Measurements from ENCODE around the gene ZFAND6. TPM values are rescaled to one million over a fixed set of nuclear protein-coding genes. Genes with fewer than 3 reads are reported as not detected.

The ZFAND6 gene
- total RNA-seq, 3 donors from 2014 or later (not counting 1 experiment from before 2014, with no cell fraction given), result 145 to 150 (median 148) TPM

DNA sequence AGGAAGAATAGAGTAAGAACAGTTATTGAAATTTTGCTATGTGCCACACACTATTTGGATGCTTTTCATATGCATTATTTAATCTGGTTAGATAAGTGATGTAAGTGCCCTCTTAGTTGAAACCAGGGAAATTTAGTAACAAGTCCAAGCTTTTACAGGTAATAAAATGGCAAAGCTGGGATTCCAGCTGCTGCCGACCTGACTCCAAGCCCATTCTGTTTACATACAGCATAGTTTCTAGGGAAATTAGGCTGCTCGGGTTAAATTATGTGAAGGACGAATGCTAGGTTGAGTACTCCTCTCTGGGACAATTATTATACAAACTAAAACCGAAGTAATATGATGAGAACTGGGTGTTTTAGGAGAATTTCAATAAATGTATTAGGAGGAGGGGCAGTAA is 54.6 kb downstream of the ZFAND6 start:
- no peak overlapping the region for H3K4me3 ChIP-seq (ENCODE audit: low read length)
- H3K36me3 ChIP-seq (ENCODE audit: control insufficient read depth, insufficient read depth, low read length), result no peaks in the 10 kb centered on the region
- H3K27ac ChIP-seq (ENCODE audit: low read length), result no peak overlapping the region
- 100% methylated on average over 2 of the region's 4 CpGs for WGBS (ENCODE audit: insufficient coverage)
- no peaks in the 10 kb centered on the region for H3K9me3 Mint-ChIP-seq
- ATAC-seq (no peak), DNase-seq (no peak)
- intact Hi-C loops (cut with micrococcal nuclease), result no loop called here
- H3K4me3 Mint-ChIP-seq, result no peak overlapping the region
- H3K27ac Mint-ChIP-seq, result no peak overlapping the region
- H3K36me3 Mint-ChIP-seq, result no peaks in the 10 kb centered on the region
- H3K4me1 ChIP-seq (ENCODE audit: control insufficient read depth, insufficient read depth, low read length), result no peaks in the 10 kb centered on the region
- H3K27me3 ChIP-seq (ENCODE audit: control insufficient read depth, insufficient read depth, low read length), result no peaks in the 10 kb centered on the region
- TF ChIP-seq, protein P1, sequence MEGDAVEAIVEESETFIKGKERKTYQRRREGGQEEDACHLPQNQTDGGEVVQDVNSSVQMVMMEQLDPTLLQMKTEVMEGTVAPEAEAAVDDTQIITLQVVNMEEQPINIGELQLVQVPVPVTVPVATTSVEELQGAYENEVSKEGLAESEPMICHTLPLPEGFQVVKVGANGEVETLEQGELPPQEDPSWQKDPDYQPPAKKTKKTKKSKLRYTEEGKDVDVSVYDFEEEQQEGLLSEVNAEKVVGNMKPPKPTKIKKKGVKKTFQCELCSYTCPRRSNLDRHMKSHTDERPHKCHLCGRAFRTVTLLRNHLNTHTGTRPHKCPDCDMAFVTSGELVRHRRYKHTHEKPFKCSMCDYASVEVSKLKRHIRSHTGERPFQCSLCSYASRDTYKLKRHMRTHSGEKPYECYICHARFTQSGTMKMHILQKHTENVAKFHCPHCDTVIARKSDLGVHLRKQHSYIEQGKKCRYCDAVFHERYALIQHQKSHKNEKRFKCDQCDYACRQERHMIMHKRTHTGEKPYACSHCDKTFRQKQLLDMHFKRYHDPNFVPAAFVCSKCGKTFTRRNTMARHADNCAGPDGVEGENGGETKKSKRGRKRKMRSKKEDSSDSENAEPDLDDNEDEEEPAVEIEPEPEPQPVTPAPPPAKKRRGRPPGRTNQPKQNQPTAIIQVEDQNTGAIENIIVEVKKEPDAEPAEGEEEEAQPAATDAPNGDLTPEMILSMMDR (IDR thresholded peaks at IDR 0.05), result no peak
- H3K4me1 Mint-ChIP-seq, result peaks cover 42 to 48% of the 10 kb centered on the region in 2 donors
- H3K27me3 Mint-ChIP-seq (ENCODE audit: low read depth in 2 of 2), result no peaks in the 10 kb centered on the region
- H3K9me3 ChIP-seq (ENCODE audit: control insufficient read depth, insufficient read depth, low read length), result no peaks in the 10 kb centered on the region

DNA sequence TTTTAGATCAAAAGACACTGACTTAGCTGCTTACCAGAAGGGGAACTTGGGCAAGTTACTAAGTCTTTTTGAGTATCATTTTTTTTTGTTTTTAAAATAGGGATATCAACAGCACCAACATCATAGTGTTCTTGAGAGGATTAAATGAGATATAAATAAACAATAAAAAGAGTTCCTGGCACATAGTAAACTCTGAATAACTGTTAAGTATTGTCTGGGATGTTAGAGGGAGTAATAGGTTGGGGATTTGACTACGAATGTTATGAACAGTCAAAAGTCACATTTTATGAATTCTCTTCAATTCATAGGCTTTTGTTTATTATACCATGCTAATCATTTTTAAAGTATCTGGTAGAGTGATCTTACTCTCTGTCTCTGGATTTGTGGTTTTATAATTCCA is 55.5 kb downstream of the ZFAND6 start:
- peak overlapping the region in 1 of 2 donors; percentile 34 for H3K27ac Mint-ChIP-seq
- H3K4me3 Mint-ChIP-seq, result no peak overlapping the region
- TF ChIP-seq, protein P1 (IDR thresholded peaks at IDR 0.05), result no peak
- no peaks in the 10 kb centered on the region for H3K36me3 Mint-ChIP-seq
- Histone ChIP-seq H3K4me3 (ENCODE audit: low read length) (no peak overlapping the region), H3K36me3 (ENCODE audit: control insufficient read depth, insufficient read depth, low read length) (no peaks in the 10 kb centered on the region), H3K9me3 (ENCODE audit: control insufficient read depth, insufficient read depth, low read length) (no peaks in the 10 kb centered on the region), H3K27me3 (ENCODE audit: control insufficient read depth, insufficient read depth, low read length) (no peaks in the 10 kb centered on the region), H3K27ac (ENCODE audit: low read length) (no peak overlapping the region), H3K4me1 (ENCODE audit: control insufficient read depth, insufficient read depth, low read length) (no peaks in the 10 kb centered on the region)
- no peak for DNase-seq
- no CpG with 5 or more reads among the region's 1 CpG for WGBS (ENCODE audit: insufficient coverage)
- intact Hi-C loops (cut with micrococcal nuclease), result no loop called here
- H3K4me1 Mint-ChIP-seq, result peaks cover 33 to 40% of the 10 kb centered on the region in 2 donors
- H3K27me3 Mint-ChIP-seq (ENCODE audit: low read depth in 2 of 2), result no peaks in the 10 kb centered on the region
- ATAC-seq, result no peak
- H3K9me3 Mint-ChIP-seq, result no peaks in the 10 kb centered on the region

DNA sequence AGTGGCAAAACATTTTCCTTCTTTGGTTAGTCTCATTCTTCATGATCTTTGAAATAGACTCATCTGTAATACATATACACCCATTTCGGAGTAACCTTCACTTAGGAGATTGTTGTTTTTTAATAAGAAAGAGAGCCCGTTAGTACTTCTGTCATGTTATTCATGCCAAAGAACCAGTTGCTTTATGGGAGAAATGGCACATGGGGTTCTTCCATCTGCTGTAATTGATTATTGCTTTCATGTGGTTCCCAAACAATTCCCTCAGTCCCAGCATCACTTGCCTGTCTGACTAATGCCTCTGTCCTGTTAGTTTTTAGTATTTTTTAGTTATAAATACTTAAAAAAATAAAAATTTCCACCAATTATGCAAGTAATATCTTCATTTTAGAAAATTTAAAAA is 59.5 kb downstream of the ZFAND6 start:
- no peak overlapping the region for H3K4me3 Mint-ChIP-seq
- intact Hi-C loops (cut with micrococcal nuclease), result no loop called here
- no peaks in the 10 kb centered on the region for H3K9me3 Mint-ChIP-seq
- peaks cover 7% of the 10 kb centered on the region for H3K36me3 Mint-ChIP-seq
- no peaks in the 10 kb centered on the region for H3K27me3 ChIP-seq (ENCODE audit: control insufficient read depth, insufficient read depth, low read length)
- TF ChIP-seq, protein P1 (IDR thresholded peaks at IDR 0.05), result no peak
- peaks cover 18% of the 10 kb centered on the region for H3K36me3 ChIP-seq (ENCODE audit: control insufficient read depth, insufficient read depth, low read length)
- H3K27ac ChIP-seq (ENCODE audit: low read length), result no peak overlapping the region
- no peak overlapping the region for H3K4me3 ChIP-seq (ENCODE audit: low read length)
- 100% methylated on average over 1 of the region's 2 CpGs for WGBS (ENCODE audit: insufficient coverage)
- no peak overlapping the region for H3K27ac Mint-ChIP-seq
- no peaks in the 10 kb centered on the region for H3K27me3 Mint-ChIP-seq (ENCODE audit: low read depth in 2 of 2)
- DNase-seq (no peak), ATAC-seq (no peak)
- no peaks in the 10 kb centered on the region for H3K9me3 ChIP-seq (ENCODE audit: control insufficient read depth, insufficient read depth, low read length)
- no peaks in the 10 kb centered on the region for H3K4me1 ChIP-seq (ENCODE audit: control insufficient read depth, insufficient read depth, low read length)
- peaks cover 34 to 39% of the 10 kb centered on the region in 2 donors for H3K4me1 Mint-ChIP-seq

DNA sequence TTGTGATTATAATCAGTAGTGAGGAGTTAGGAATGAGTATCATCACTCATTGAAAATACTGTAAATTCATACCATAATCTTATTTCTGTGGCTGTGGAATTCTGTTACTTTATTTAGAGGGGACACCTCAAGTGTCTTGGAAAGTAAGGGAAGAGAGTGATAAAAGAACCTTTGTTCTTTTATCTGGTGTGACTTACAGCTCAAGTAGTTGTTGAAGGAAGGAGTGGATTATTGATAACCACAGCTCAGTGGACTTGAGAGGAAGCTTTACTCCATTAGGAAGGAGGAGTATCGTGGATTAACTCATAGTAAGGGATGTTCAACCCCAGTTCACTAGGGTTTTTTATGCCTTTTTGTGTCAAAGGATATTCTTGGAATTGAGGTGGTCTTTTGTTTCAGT is 61.2 kb downstream of the ZFAND6 start:
- Histone ChIP-seq H3K27me3 (ENCODE audit: control insufficient read depth, insufficient read depth, low read length) (no peaks in the 10 kb centered on the region), H3K36me3 (ENCODE audit: control insufficient read depth, insufficient read depth, low read length) (peaks cover 26% of the 10 kb centered on the region), H3K4me3 (ENCODE audit: low read length) (no peak overlapping the region), H3K4me1 (ENCODE audit: control insufficient read depth, insufficient read depth, low read length) (no peaks in the 10 kb centered on the region), H3K9me3 (ENCODE audit: control insufficient read depth, insufficient read depth, low read length) (no peaks in the 10 kb centered on the region), H3K27ac (ENCODE audit: low read length) (no peak overlapping the region)
- Mint-ChIP-seq H3K27me3 (ENCODE audit: low read depth in 2 of 2) (no peaks in the 10 kb centered on the region), H3K4me1 (peaks cover 21 to 26% of the 10 kb centered on the region in 2 donors), H3K27ac (no peak overlapping the region), H3K9me3 (no peaks in the 10 kb centered on the region), H3K36me3 (peaks cover 7% of the 10 kb centered on the region), H3K4me3 (no peak overlapping the region)
- WGBS (ENCODE audit: insufficient coverage), result 96% methylated on average over 1 of the region's 1 CpG
- intact Hi-C loops (cut with micrococcal nuclease), result no loop called here
- no peak for DNase-seq
- TF ChIP-seq, protein P1 (IDR thresholded peaks at IDR 0.05), result no peak
- ATAC-seq, result no peak
